ENCODE measurements around the gene PDE4DIP.
"Not testable (repeated sequence)": the region's sequence is repeated elsewhere in the genome, so short reads cannot be mapped to it uniquely, and the experiment has no call there.

Gene PDE4DIP

GRCh38 chr1:148952253-148952937, 108.2 kb downstream of the PDE4DIP start:
- in situ Hi-C loops (cut with HindIII; ENCODE audit: low pct_unique_long_range_greater_than_20kb, low sequenced_read_pairs): not testable (repeated sequence)

DNA sequence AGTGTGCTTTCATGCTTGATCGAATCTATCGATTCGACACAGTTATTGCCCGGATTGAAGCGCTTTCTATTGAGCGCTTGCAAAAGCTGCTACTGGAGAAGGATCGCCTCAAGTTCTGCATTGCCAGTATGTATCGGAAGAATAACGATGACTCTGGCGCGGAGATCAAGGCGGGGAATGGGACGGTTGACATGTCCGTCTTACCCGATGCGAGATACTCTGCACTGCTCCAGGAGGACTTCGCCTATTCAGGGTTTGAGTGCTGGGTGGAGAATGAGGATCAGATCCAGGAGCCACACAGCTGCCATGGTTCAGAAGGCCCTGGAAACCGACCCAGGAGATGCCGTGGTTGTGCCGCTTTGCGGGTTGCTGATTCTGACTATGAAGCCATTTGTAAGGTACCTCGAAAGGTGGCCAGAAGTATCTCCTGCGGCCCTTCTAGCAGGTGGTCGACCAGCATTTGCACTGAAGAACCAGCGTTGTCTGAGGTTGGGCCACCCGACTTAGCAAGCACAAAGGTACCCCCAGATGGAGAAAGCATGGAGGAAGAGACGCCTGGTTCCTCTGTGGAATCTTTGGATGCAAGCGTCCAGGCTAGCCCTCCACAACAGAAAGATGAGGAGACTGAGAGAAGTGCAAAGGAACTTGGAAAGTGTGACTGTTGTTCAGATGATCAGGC, 108.8 kb downstream of the PDE4DIP start:
- in situ Hi-C loops (cut with HindIII; ENCODE audit: low pct_unique_long_range_greater_than_20kb, low sequenced_read_pairs): not testable (repeated sequence)
- DNase-seq (ENCODE audit: low read depth in 1 of 2, low spot score in 1 of 2): peak in 1 of 2 experiments; percentile 15

More at GRCh38 chr1:148952253-148952937, 108.2 kb downstream of the PDE4DIP start:
- not testable (repeated sequence) for DNase-seq (ENCODE audit: low read depth in 1 of 2, low spot score in 1 of 2)

GRCh38 chr1:148953730-148954129, 109.5 kb downstream of the PDE4DIP start:
- in situ Hi-C loops (cut with HindIII; ENCODE audit: low pct_unique_long_range_greater_than_20kb, low sequenced_read_pairs); DNase-seq (ENCODE audit: low read depth in 1 of 2, low spot score in 1 of 2): not testable (repeated sequence)

DNA sequence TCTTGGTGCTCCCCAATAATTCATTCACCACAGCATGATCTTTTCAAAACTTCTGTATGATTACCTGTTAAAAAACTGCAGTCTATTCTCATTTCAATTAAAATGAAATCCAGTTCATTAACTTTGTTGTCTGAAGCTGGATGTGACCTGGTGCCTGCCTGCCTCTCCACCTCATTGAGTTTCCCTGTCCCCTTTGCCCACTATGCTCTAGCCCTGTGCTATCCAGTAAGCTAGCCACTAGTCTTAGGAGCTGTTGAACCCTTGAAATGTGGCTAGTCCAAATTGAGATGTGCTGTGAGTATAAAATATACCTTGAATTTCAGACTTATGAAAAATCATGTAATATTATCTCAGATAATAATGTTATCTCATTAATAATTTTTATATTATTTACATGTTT, 114.1 kb downstream of the PDE4DIP start:
- in situ Hi-C loops (cut with HindIII; ENCODE audit: low pct_unique_long_range_greater_than_20kb, low sequenced_read_pairs); DNase-seq (ENCODE audit: low read depth in 1 of 2, low spot score in 1 of 2): not testable (repeated sequence)

DNA sequence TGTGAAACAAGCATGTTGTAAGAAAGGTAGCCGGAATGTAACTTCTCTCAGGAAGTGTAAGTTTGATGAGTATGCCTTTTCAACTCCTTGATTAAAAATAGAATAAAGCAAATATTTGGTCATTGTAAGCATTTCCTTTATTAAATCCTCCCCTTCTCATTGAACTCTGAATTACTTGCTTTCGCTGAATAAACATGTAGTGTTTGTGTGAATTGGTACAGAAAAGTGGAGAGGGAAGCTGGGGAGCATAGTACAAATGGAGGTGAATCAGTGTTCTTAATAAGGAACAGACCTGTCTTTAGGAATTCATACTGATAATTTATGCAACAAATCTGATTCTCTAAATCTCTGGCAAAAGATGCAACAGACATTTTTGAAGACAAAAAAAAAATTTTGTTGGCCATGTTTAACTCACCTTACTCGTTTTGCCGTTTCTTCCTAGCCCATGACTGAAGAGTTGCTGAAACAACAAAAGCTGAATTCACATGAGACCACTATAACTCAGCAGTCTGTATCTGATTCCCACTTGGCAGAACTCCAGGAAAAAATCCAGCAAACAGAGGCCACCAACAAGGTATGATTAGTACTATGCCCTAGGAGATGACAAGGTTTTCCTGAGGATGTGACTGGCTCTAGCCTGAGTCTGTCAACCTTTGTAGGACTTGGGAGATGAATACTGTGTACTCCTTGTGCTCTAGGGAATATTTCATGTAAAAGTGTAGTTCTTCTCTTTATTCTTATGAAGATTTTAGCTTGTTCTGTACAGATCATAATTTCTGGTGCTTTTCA, 116.2 kb downstream of the PDE4DIP start:
- in situ Hi-C loops (cut with HindIII; ENCODE audit: low pct_unique_long_range_greater_than_20kb, low sequenced_read_pairs): not testable (repeated sequence)

GRCh38 chr1:148962127-148962857, 118.1 kb downstream of the PDE4DIP start:
- in situ Hi-C loops (cut with HindIII; ENCODE audit: low pct_unique_long_range_greater_than_20kb, low sequenced_read_pairs); DNase-seq (ENCODE audit: low read depth in 1 of 2, low spot score in 1 of 2): not testable (repeated sequence)

More for the DNA sequence above, 116.2 kb downstream of the PDE4DIP start:
- not testable (repeated sequence) for DNase-seq (ENCODE audit: low read depth in 1 of 2, low spot score in 1 of 2)

- in situ Hi-C loops (cut with HindIII; ENCODE audit: low pct_unique_long_range_greater_than_20kb, low sequenced_read_pairs): not testable (repeated sequence)
Observed at GRCh38 chr1:148966084-148966483, 121.9 kb downstream of the PDE4DIP start.

DNA sequence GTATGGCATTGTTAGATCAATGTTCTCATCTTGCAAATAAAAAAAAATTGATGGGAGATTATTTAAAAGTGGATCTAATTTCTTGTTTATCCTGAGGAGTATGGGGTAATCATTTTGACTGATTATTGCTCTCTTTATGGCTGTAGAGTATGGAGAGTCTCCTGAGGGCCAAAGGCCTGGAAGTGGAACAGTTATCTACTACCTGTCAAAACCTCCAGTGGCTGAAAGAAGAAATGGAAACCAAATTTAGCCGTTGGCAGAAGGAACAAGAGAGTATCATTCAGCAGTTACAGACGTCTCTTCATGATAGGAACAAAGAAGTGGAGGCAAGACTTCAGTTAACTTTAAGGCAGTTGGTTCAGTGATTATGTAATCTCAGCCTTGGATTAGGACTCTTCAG, 123.4 kb downstream of the PDE4DIP start:
- DNase-seq (ENCODE audit: low read depth in 1 of 2, low spot score in 1 of 2); in situ Hi-C loops (cut with HindIII; ENCODE audit: low pct_unique_long_range_greater_than_20kb, low sequenced_read_pairs): not testable (repeated sequence)

More at GRCh38 chr1:148966084-148966483, 121.9 kb downstream of the PDE4DIP start:
- not testable (repeated sequence) for DNase-seq (ENCODE audit: low read depth in 1 of 2, low spot score in 1 of 2)

DNA sequence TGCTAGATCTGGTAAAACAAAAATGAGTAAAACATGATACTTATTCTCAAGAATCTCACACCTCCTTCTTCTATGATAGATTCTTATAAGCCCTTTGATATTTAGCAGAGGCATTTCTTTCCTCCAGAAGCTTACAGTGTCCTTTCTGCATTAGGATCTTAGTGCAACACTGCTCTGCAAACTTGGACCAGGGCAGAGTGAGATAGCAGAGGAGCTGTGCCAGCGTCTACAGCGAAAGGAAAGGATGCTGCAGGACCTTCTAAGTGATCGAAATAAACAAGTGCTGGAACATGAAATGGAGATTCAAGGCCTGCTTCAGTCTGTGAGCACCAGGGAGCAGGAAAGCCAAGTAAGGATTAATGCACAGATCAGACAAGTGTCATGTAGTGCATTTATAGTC, 124.5 kb downstream of the PDE4DIP start:
- in situ Hi-C loops (cut with HindIII; ENCODE audit: low pct_unique_long_range_greater_than_20kb, low sequenced_read_pairs); DNase-seq (ENCODE audit: low read depth in 1 of 2, low spot score in 1 of 2): not testable (repeated sequence)

GRCh38 chr1:148969126-148969525, 124.9 kb downstream of the PDE4DIP start:
- in situ Hi-C loops (cut with HindIII; ENCODE audit: low pct_unique_long_range_greater_than_20kb, low sequenced_read_pairs); DNase-seq (ENCODE audit: low read depth in 1 of 2, low spot score in 1 of 2): not testable (repeated sequence)

DNA sequence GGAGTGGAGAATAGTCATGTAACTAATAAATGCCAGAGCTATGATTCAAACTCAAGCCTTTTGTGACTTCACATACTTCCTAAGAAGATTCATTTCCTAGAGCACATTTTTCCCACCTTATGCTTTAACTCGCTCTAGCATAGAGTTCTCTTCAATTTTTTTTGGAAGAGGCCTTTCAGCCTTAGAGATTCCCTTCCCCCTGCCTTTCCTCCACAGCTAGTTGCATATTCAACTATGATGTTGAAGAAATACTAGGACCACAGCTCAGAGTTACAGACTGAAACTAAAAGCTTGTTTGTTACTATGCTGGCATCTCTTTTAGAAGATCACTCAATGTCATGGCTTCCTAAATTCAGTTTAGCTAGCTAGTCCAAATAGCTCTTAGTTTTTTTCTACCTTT, 131.2 kb downstream of the PDE4DIP start:
- DNase-seq (ENCODE audit: low read depth in 1 of 2, low spot score in 1 of 2); in situ Hi-C loops (cut with HindIII; ENCODE audit: low pct_unique_long_range_greater_than_20kb, low sequenced_read_pairs): not testable (repeated sequence)

- DNase-seq (ENCODE audit: low read depth in 1 of 2, low spot score in 1 of 2); in situ Hi-C loops (cut with HindIII; ENCODE audit: low pct_unique_long_range_greater_than_20kb, low sequenced_read_pairs): not testable (repeated sequence)
Observed at GRCh38 chr1:148975866-148976537, 131.8 kb downstream of the PDE4DIP start.

GRCh38 chr1:148977785-148978184, 133.6 kb downstream of the PDE4DIP start:
- DNase-seq (ENCODE audit: low read depth in 1 of 2, low spot score in 1 of 2); in situ Hi-C loops (cut with HindIII; ENCODE audit: low pct_unique_long_range_greater_than_20kb, low sequenced_read_pairs): not testable (repeated sequence)

DNA sequence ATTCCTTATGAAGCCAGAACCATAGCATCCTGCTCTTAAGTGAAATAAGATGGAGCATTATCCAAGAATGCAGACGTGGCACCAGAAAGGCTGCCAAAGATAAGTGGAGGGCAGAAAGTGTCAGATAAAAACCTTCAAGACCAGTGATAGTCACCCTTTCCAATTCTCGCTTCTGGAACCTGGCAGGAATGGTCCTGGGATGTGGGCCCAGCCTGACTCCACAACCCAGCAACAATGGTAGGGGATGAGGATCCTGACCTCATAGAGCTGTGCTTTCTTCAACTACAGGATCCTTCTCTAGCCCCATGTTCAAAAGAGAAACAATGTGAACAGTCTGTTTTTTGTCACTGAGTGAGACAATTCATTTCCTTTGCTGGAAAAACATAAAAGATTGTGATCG, 145.2 kb downstream of the PDE4DIP start:
- in situ Hi-C loops (cut with HindIII; ENCODE audit: low pct_unique_long_range_greater_than_20kb, low sequenced_read_pairs): not testable (repeated sequence)

DNA sequence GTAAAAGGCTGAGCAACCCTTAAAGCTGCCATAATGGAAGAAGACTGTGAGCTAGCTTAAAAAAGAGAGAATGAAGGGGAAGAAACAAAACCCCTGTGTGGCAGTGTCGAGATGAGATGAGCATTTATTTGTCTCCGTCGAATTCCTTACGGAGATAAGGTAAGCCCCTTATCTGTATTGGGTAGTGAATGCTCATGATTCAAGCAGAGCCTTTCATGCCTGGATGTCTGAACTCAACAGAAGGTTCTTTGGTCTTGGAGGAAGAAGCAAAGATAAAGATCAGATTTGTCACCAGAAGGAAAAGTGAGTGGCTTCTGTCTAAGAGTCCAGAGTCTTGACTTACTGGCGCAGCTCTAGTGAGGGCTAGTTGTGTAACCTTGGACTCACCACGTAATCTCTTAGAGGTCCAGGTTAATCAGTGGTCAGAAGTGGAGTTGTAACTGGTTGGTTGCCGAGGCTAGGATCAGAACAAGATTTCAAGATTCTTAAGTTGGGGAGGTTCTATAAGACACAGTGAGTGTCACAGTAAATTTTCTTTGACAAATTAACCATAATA, 146.1 kb downstream of the PDE4DIP start:
- DNase-seq (ENCODE audit: low read depth in 1 of 2, low spot score in 1 of 2); in situ Hi-C loops (cut with HindIII; ENCODE audit: low pct_unique_long_range_greater_than_20kb, low sequenced_read_pairs): not testable (repeated sequence)

More for the DNA sequence above, 145.2 kb downstream of the PDE4DIP start:
- DNase-seq (ENCODE audit: low read depth in 1 of 2, low spot score in 1 of 2): not testable (repeated sequence)

DNA sequence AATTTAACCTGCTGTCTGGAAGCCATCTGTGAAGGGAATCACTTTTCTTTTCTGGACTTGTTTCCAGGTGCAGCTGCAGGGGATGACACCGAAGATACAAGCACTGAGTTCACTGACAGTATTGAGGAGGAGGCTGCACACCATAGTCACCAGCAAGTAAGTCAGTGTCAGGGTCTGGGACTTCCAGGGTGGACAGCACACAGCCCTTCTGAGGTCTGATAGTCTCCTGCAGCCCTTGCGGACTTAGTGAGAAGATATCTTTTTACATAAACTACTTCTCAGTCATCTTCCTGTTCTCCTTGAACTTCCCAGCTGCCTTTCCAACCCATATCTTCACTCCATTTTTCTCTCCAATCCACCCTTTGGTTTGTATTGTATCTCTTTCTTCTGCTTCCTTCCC, 147.6 kb downstream of the PDE4DIP start:
- DNase-seq (ENCODE audit: low read depth in 1 of 2, low spot score in 1 of 2); in situ Hi-C loops (cut with HindIII; ENCODE audit: low pct_unique_long_range_greater_than_20kb, low sequenced_read_pairs): not testable (repeated sequence)

DNA sequence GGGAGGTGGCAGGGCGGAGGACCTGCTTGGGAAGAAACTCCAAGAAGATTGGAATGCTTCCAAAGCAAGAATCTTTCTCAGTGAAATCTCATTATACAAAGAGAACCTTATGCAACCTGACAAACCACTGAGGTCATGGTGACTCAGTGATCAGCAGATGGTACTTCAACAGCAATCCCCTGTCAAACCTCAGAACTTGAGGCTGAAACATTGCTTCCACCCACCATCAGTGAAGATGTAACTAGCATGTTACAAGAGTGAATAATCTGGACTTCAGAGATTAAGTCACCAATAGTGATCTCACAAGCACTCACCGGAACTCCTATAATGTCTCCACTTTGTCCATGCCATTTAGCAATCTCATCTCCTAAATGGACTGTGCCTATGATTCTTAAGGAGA, 148.1 kb downstream of the PDE4DIP start:
- DNase-seq (ENCODE audit: low read depth in 1 of 2, low spot score in 1 of 2); in situ Hi-C loops (cut with HindIII; ENCODE audit: low pct_unique_long_range_greater_than_20kb, low sequenced_read_pairs): not testable (repeated sequence)

All from T47D (cell line).